ENCODE results near the gene HSPB9. TPM values are rescaled to one million over a fixed set of nuclear protein-coding genes. Genes with fewer than 3 reads are reported as not detected.

The HSPB9 gene, protein sequence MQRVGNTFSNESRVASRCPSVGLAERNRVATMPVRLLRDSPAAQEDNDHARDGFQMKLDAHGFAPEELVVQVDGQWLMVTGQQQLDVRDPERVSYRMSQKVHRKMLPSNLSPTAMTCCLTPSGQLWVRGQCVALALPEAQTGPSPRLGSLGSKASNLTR
- total RNA-seq: 1 to 10 TPM in 1 of 2 donors, not detected in 1; 1.8 TPM

DNA sequence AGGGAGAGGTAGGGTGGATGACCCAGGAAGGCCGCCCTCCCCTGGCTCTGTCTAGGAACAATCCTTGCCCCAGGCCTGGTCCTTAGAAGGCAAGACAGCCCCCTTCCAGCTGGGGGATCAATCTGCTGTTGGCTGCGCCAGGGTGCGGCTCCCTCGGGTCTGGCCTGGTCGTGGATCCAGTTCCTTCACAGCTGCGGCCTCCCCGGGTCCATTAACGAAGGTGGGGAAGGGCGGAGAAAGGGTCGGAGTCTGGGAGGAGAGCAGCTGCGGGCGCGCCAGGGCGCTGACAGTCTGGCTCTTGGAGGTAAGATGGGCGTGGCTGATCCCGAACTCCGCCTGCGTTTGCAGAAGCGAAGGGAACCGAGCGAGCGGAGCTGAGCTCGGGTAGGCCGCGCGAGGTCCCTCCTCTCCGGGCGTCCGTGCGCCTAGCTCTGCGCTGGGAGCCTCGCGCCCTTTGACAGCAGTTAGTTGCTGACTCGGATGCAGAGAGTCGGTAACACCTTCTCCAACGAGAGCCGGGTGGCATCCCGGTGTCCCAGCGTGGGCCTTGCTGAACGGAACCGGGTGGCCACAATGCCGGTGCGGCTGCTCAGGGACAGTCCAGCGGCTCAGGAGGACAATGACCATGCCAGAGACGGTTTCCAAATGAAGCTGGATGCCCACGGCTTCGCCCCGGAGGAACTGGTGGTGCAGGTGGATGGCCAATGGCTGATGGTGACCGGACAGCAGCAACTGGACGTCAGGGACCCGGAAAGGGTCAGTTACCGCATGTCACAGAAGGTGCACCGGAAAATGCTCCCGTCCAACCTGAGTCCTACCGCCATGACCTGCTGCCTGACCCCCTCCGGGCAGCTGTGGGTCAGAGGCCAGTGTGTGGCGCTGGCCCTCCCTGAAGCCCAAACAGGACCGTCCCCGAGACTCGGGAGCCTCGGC is at the start of gene HSPB9:
TSS of gene HSPB9 (plus strand) at position 434 of the 933 bp plus-strand sequence. CDS start at position 481, 47 bp downstream.
- DNase-seq (peak; percentile 91 to 96 (median 94)), ATAC-seq (peak; percentile 86)
- intact Hi-C loops (cut with DNase I): no loop called here
- Histone ChIP-seq H3K4me1 (peaks cover 30% of the 10 kb centered on the region), H3K27ac (peak within 1 kb of the TSS; percentile 74 to 89 (median 86)), H3K4me3 (no peak within 1 kb of the TSS), H3K27me3 (no peaks in the 10 kb centered on the region), H3K36me3 (replicated peaks in 1 of 2; ENCODE audit: insufficient read depth in 1 of 2, low read depth in 2 of 2) (peaks cover 0 to 9% of the 10 kb centered on the region in 2 donors), H3K9me3 (no peaks in the 10 kb centered on the region)
- 20 to 36% methylated on average over 6 to 61 of the region's 61 CpGs for WGBS, 2 donors
- peak in 1 of 7 experiments; percentile 11 for TF ChIP-seq CTCF (IDR thresholded peaks at IDR 0.05)
- TF ChIP-seq POLR2A (IDR thresholded peaks at IDR 0.05): peak; percentile 64 to 79 (median 70)

DNA sequence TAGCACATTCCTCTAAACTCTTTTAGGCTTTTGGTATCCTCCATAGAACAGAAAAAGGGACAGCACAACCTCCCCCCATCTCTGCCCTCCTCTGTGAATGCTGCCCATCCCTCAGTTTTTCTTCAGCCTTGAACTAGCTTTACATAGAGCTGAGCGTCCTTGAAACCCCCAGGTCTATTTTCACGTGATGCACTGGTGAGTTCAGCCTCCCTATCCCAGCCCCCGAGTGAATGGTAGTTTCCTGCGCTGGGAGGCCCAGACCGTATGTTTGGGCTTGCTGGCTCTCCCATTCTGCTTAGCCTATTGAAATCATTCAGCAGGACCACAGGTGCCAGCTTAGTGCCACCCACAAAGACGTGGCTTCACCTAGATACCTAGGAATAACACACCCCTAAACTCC is 46.8 kb upstream of the HSPB9 start:
- no peak for TF ChIP-seq CTCF (IDR thresholded peaks at IDR 0.05)
- no peak for TF ChIP-seq POLR2A (IDR thresholded peaks at IDR 0.05)
- Histone ChIP-seq H3K27ac (no peak overlapping the region), H3K9me3 (no peaks in the 10 kb centered on the region), H3K4me1 (peaks cover 10% of the 10 kb centered on the region), H3K36me3 (replicated peaks in 1 of 2; ENCODE audit: insufficient read depth in 1 of 2, low read depth in 2 of 2) (no peaks in the 10 kb centered on the region), H3K27me3 (peaks cover 0 to 13% of the 10 kb centered on the region in 2 donors), H3K4me3 (no peak overlapping the region)
- WGBS, 2 donors: 61 to 66% methylated on average over 6 of the region's 6 CpGs
- ATAC-seq: no peak
- no peak for DNase-seq
- intact Hi-C loops (cut with DNase I): no loop called here

DNA sequence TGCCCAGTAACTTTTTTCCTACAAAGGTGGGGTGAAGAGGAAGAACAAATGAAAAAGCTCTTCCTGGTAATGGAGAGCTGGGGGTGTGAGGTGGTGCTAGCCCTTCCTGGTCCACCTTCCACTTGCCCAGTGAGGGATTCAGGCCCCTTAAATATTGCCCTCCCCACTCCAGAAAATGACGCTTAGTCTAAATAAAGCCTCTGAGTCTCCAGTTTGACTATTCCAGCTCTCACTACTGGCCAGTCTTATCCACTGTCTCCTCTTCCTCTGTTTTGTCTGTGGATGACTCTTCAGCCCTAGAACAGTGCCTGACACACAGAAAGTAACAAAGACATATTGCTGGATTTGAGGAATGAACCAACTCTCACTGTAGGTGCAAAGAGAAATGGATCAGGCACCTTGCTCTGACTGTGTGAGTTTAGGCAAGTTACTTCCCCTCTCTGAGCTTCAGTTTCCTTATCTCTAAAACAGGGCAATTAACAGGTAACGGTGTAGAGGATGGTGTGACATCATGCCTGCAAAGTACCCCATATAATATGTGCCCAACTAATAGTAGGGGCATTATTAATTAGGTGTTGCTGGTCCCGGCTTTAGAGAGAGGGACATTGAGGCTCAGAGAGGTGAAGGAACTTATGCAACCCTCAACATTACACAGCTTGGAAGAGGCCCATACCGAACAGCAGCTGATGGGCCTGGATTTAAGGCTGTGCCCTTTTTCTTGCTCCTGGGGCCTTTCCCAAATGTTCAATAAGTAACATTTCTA is 45.6 kb upstream of the HSPB9 start:
- 75 to 77% methylated on average over 4 of the region's 4 CpGs for WGBS, 2 donors

DNA sequence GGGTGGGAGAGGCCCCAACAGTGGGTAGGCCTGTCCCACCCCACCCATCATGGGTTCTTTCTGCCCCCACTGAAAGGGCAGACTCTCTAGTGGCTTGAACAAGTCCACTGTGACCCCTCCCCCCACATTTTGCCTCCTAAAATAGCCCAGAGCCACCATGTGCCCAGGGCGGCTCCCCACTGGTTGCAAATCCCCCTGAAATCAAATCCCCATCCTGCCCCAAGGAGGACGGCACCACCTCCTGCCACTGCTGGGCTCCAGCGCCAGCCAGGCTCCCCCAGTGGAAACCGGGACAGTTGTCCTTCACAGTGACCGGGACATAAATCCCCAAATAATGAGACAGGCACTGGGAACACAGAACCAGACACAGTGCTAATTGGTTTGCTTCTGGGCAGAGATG is 44.8 kb upstream of the HSPB9 start:
- intact Hi-C loops (cut with DNase I): no loop called here
- WGBS, 2 donors: 83% methylated on average over 5 of the region's 5 CpGs; no CpG with 5 or more reads in 1 of the 2 donors

More for the DNA sequence above, 45.6 kb upstream of the HSPB9 start:
- no peak overlapping the region for H3K27ac ChIP-seq
- intact Hi-C loops (cut with DNase I): no loop called here
- H3K9me3 ChIP-seq: no peaks in the 10 kb centered on the region
- no peak for ATAC-seq
- peaks cover 9% of the 10 kb centered on the region for H3K4me1 ChIP-seq
- H3K27me3 ChIP-seq: peaks cover 0 to 8% of the 10 kb centered on the region in 2 donors
- no peak overlapping the region for H3K4me3 ChIP-seq
- no peak for TF ChIP-seq POLR2A (IDR thresholded peaks at IDR 0.05)
- TF ChIP-seq CTCF (IDR thresholded peaks at IDR 0.05): no peak
- H3K36me3 ChIP-seq (replicated peaks in 1 of 2; ENCODE audit: insufficient read depth in 1 of 2, low read depth in 2 of 2): no peaks in the 10 kb centered on the region
- DNase-seq: no peak

More for the DNA sequence above, 44.8 kb upstream of the HSPB9 start:
- Histone ChIP-seq H3K4me3 (no peak overlapping the region), H3K27me3 (peaks cover 0 to 2% of the 10 kb centered on the region in 2 donors), H3K4me1 (peaks cover under 1% of the 10 kb centered on the region), H3K36me3 (replicated peaks in 1 of 2; ENCODE audit: insufficient read depth in 1 of 2, low read depth in 2 of 2) (no peaks in the 10 kb centered on the region), H3K27ac (no peak overlapping the region), H3K9me3 (no peaks in the 10 kb centered on the region)
- no peak for DNase-seq
- ATAC-seq: no peak
- TF ChIP-seq POLR2A (IDR thresholded peaks at IDR 0.05) (no peak), CTCF (IDR thresholded peaks at IDR 0.05) (no peak)
